ENCODE results near the gene PITPNM1. TPM values are rescaled to one million over a fixed set of nuclear protein-coding genes. Genes with fewer than 3 reads are reported as not detected.

Gene PITPNM1
- total RNA-seq, 1 donor from 2014 or later = 11.5 TPM

- DNase-seq (ENCODE audit: low spot score) = no peak
- H3K36me3 Mint-ChIP-seq (ENCODE audit: low read depth, unreplicated experiment) = no peaks in the 10 kb centered on the region
- H3K9me3 Mint-ChIP-seq (ENCODE audit: unreplicated experiment) = peaks cover 1% of the 10 kb centered on the region
- no peak overlapping the region for H3K4me3 Mint-ChIP-seq (ENCODE audit: unreplicated experiment)
- no peak for TF ChIP-seq CTCF (IDR thresholded peaks at IDR 0.05; ENCODE audit: unreplicated experiment)
- no peak overlapping the region for H3K27ac Mint-ChIP-seq (ENCODE audit: unreplicated experiment)
- peaks cover 5% of the 10 kb centered on the region for H3K27me3 Mint-ChIP-seq (ENCODE audit: unreplicated experiment)
- H3K4me1 Mint-ChIP-seq (ENCODE audit: unreplicated experiment) = no peaks in the 10 kb centered on the region
These were observed 34.4 kb upstream of the PITPNM1 start for GRCh38 chr11:67539550-67539949.

GRCh38 chr11:67538823-67539505 is 33.8 kb upstream of the PITPNM1 start:
- no peak for DNase-seq (ENCODE audit: low spot score)
- Mint-ChIP-seq H3K4me1 (ENCODE audit: unreplicated experiment) (no peaks in the 10 kb centered on the region), H3K27me3 (ENCODE audit: unreplicated experiment) (peaks cover 5% of the 10 kb centered on the region), H3K36me3 (ENCODE audit: low read depth, unreplicated experiment) (no peaks in the 10 kb centered on the region), H3K4me3 (ENCODE audit: unreplicated experiment) (no peak overlapping the region), H3K9me3 (ENCODE audit: unreplicated experiment) (peaks cover 5% of the 10 kb centered on the region), H3K27ac (ENCODE audit: unreplicated experiment) (no peak overlapping the region)
- no peak for TF ChIP-seq CTCF (IDR thresholded peaks at IDR 0.05; ENCODE audit: unreplicated experiment)

- no peak for TF ChIP-seq CTCF (IDR thresholded peaks at IDR 0.05; ENCODE audit: unreplicated experiment)
- Mint-ChIP-seq H3K36me3 (ENCODE audit: low read depth, unreplicated experiment) (no peaks in the 10 kb centered on the region), H3K4me3 (ENCODE audit: unreplicated experiment) (no peak overlapping the region), H3K27ac (ENCODE audit: unreplicated experiment) (no peak overlapping the region), H3K27me3 (ENCODE audit: unreplicated experiment) (peaks cover 5% of the 10 kb centered on the region), H3K4me1 (ENCODE audit: unreplicated experiment) (no peaks in the 10 kb centered on the region), H3K9me3 (ENCODE audit: unreplicated experiment) (peaks cover 5% of the 10 kb centered on the region)
- no peak for DNase-seq (ENCODE audit: low spot score)
These were observed 33.1 kb upstream of the PITPNM1 start for GRCh38 chr11:67538306-67538705.

GRCh38 chr11:67535561-67535960 is 30.4 kb upstream of the PITPNM1 start:
- Mint-ChIP-seq H3K27me3 (ENCODE audit: unreplicated experiment) (no peaks in the 10 kb centered on the region), H3K9me3 (ENCODE audit: unreplicated experiment) (peaks cover 5% of the 10 kb centered on the region), H3K4me1 (ENCODE audit: unreplicated experiment) (no peaks in the 10 kb centered on the region), H3K4me3 (ENCODE audit: unreplicated experiment) (no peak overlapping the region), H3K36me3 (ENCODE audit: low read depth, unreplicated experiment) (no peaks in the 10 kb centered on the region), H3K27ac (ENCODE audit: unreplicated experiment) (no peak overlapping the region)
- no peak for DNase-seq (ENCODE audit: low spot score)
- no peak for TF ChIP-seq CTCF (IDR thresholded peaks at IDR 0.05; ENCODE audit: unreplicated experiment)

- Mint-ChIP-seq H3K4me1 (ENCODE audit: unreplicated experiment) (no peaks in the 10 kb centered on the region), H3K36me3 (ENCODE audit: low read depth, unreplicated experiment) (no peaks in the 10 kb centered on the region), H3K9me3 (ENCODE audit: unreplicated experiment) (peaks cover 5% of the 10 kb centered on the region), H3K4me3 (ENCODE audit: unreplicated experiment) (no peak overlapping the region), H3K27ac (ENCODE audit: unreplicated experiment) (no peak overlapping the region), H3K27me3 (ENCODE audit: unreplicated experiment) (peaks cover 2% of the 10 kb centered on the region)
- DNase-seq (ENCODE audit: low spot score) = no peak
- TF ChIP-seq CTCF (IDR thresholded peaks at IDR 0.05; ENCODE audit: unreplicated experiment) = no peak
These were observed 29.0 kb upstream of the PITPNM1 start for GRCh38 chr11:67534070-67534679.
